Activated T-cell treated with anti-CD3 and anti-CD28 coated beads, Interleukin-2, amount 50 U/mL, for 1 hour (primary cell): ENCODE measurements around the gene TNS2.
A peak's percentile ranks its signal among the peaks of the same experiment; 100 is the strongest.

Experiments
- DNase-seq: peaks from one replicate; pipeline ENCODE4 v3.0.0-alpha.2; 2020

The TNS2 gene

DNA sequence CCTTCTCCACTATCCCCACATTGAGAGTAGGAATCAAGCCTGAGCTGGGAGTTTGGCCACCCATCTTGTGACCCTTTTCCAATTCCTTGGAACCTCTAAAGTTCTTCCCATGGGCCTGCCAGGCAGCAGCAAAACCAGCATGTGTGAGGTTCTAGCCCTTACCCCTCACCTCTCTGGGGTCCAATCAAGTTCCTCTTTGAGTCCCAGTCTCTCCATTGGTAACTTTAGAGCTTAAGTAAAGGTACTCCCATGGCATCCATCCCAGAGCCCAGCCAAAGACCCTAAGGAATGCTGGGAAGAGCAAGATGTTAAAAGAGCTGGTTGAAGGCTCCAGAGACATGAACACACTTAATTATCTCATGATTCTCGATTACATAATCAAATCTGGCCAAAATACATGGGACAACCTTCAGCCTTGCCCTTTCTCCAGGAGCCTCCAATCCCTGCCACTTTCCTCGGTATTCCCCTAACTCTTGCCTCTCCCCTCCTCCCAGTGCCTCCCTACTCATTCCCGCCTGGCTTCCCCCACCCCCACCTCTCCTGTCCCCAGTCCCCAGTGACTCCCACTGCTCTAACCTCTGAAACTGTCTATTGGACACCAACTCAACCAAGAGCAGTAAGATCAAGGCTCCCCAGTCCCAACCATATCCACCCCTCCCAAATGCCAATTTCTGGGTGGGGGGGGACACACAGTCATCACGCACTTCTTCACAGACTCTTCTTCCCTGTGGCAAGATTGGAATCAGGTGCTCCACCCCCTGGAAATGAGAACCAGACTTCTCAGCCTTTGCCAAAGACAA lies 4.8 kb upstream of the TNS2 start:
- DNase-seq: no peak

DNA sequence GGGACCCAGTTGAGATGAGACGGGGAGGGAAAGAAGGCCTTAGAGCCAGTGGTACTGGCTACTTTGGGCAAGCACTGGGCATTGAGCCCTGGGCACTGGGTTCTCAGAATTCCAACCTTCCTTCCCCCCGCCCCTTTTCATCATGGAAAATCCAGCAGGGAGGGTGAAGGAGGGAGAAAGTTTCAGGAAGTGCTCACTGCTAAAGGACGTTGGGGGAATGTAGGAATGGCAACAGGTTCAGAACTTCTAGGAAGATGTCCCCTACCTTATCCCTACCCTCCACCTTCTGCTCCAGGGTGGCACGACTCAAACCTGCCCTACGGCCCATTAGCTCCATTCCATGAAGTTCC lies 4.2 kb upstream of the TNS2 start:
- no peak for DNase-seq

DNA sequence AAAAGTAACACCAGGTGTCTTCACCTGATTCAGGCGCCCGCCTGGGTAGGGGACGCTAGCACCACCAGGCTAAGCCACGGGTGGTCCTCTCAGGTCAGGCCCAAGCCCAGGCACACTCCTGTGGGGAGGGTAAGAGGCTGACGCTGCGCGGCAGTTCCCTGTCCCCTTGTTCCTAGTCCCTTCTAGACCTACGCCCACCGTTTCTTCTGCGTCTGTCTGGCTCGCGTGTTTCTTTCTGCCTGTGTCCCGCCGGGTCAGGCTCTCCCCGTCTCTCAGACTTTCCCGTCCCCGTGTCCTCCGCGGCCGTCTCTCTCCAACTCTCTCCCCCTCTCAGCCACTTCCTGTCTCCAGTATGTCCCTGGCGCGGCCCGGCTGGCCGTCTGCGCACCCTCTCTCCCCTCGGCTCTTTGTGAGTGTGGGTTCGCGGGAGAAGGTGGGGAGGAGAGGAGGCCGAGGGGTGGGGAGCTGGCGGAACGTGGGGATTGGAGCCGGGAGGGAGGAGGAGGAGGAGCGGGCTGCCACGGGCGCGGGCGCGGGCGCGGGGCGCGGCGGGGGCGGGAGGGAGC lies 3.1 kb upstream of the TNS2 start:
- no peak for DNase-seq

DNA sequence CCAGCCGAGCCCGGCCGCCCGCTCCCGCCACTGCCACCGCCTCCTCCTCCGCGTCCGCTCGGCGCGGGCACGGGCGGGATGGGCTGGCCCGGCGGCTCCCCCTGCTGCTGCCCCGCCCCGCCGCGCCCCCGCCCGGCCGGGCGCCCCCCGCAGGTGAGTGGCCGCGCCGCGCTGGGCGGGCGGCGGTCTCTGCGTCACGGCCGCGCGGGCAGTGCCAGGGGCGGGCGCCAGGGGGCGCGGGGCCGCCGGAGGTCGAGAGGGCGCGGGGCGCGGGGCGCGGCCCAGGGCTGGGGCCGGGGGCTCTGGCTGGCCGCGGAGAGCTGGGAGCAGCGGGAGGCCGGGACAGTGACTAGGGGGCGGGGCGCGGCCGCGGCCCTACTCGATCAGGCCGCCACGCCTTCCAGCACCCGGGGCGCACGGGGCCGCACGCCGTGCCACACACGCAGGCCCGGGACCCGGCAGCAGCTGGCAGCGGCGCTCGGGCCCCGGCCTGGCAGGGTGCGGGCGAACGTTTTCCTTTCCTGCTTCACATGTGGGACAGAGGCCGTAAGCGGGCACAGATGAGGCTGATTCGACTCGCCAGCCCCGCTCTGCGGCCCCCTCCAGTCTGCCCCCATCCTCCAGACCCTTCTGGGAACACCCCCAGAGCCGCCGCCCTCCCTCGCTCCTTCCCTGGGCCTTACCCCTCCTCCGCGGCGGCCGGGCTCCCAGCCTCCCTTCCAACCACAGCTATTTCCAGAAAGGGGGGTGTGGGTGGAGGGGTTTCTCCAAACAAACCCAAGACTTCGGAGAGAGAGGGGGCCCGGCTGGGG lies 2.4 kb upstream of the TNS2 start:
- peak; percentile 85 for DNase-seq

DNA sequence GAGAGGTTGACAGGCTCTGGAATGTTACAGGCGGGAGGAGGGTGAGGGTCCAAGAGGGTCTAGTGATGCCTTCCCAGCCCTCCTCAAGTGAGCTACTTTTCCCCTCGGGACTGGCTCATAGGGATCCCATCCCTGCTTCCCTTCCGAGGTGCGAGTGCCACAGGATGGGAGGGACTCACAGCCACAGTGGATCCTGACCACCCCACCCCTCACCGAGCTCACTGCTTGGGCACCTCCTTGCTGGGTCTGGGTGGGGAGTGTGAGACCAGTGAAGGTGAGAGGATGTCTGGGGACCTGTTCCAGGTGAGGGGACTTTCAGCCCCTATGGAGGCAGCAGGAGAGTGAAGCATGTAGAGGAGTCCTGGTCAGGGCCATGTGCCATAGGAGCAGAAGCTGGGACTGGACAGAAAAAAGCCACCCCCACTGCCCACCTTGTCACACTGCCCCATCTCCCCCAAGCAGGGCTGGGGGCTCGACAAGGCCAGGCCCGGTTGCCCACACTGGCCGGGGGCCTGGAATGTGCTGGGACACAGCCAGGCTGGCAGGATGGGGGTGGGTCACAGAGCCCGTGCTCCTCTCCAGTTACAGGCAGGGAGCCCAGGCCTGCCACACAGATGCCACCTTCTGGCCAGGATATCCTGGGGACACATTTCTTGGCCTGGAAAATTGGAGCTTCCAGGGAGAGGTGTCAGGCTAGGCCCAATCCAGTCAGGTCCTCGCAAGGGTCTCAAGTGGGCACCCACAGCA lies 1.7 kb upstream of the TNS2 start:
- DNase-seq: no peak

DNA sequence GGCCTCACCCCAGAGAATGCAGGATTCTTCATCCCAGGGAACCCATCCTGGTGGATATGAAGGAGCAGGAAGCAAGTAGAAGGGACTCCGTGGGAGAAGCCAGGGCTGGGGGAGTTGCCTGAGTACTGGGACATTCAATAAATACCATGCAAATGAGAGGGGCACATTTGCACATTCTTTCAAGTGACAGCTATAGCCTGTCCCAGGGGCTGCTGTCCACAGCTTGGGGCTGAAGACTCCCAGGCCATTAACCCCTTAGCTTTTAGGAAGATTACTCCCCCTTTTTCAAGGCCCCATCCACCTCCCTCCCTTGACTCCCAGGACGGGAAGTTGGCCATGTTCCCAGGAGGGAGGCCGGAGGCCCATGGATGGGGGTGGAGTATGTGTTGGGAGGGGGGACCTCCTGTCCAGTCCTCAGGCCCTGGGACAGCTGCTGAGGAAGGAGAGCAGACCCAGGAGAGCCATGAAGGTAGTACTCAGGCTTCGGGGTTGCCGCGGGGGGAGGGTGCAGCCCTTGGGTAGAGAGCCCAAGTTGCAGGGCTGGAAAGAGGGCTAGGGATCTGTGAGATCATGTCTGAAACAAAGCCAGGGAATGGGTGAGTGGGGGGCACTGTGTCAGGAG lies 974 bp upstream of the TNS2 start:
- DNase-seq: no peak

DNA sequence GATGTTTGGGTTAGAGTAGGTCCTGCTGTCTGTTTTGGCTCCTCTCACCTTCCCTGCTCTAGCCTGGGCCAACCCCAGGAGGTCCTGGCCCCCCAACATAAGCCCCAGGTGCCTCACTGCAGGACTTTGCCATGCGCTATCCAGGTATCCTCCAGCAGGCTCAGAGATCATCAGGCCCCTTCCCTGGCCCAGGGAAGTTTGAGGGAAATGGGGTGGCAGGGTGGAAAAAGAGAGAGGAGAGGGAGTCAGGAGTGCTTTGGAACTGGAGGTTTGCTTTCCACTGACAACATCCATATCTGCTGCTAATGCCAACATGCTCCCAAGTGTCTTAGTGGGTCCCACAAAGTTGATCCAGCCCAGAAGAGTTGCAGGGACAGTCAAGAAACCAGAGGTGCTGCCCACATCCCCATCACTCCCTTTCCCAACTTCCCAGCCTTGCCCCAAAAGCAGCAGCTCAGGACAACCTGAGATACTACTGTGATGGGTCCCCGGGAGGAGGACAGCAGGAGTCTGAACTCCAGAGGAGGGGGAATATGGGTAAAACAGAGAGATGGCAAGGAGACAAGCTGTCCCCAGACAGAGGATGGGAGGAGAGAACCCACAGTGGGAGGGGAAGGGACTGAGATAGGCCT lies 677 bp downstream of the TNS2 start:
- no peak for DNase-seq

DNA sequence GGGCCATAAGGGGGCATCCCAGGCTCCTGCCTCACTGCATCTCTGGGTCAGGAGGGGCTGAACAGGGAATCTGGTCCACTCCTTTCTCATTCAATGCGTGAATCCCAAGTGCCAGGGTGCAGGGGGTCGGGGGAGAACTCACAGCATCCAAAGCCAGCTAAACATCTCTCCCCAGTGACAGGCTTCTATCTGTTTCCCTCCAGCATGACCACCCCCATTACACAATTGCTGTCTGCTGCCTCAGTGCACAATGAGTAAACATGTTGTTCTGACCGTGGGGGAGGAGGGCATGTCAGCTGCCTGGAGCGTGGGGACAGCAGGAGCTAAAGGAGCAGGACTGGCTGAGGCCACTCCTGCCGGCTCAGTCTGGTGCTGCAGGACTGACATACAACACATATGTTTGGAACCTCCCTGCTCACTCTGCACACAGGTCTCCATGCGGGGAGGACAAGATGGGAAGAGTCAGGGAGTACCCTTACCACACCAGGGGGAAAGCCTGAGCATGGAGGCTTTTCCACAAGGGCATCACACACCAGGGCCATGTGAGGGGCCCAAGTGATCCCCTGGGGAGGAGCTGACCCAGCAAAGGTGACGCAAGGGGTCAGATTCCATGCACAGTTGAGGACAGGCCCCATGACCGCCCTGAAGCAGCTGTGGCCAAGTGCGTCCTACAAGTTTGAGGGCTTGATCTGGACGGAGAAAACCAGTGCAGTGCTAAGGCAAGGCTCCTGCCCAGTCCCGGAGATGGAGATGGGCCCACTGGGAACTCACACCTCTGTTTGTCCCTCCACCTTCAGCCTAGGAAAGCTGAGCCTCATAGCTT lies 1.4 kb downstream of the TNS2 start:
- DNase-seq: no peak

DNA sequence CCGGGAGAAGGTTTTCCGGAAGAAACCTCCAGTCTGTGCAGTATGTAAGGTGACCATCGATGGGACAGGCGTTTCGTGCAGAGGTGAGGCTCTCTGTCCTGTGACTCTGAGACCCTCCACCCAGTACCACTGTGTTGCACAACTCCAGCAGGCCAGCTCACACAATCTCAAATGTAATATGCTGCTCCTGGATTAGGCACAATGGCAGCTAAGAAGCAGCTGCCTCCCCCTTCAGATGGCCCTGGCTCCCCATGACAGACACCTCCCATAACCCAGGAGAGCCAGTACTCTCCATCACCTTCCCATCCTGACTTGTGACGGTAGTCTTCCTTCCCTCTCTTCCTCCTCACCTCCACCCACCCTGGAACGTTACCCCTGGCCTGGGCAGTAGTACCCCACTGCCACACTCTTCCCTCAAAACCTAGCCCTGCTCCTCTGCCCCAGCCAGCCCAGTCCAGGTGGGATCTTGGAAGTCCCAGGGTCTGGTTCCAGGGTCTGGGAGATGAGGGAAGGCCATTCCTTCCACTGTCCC lies 2.1 kb downstream of the TNS2 start:
- DNase-seq: no peak

DNA sequence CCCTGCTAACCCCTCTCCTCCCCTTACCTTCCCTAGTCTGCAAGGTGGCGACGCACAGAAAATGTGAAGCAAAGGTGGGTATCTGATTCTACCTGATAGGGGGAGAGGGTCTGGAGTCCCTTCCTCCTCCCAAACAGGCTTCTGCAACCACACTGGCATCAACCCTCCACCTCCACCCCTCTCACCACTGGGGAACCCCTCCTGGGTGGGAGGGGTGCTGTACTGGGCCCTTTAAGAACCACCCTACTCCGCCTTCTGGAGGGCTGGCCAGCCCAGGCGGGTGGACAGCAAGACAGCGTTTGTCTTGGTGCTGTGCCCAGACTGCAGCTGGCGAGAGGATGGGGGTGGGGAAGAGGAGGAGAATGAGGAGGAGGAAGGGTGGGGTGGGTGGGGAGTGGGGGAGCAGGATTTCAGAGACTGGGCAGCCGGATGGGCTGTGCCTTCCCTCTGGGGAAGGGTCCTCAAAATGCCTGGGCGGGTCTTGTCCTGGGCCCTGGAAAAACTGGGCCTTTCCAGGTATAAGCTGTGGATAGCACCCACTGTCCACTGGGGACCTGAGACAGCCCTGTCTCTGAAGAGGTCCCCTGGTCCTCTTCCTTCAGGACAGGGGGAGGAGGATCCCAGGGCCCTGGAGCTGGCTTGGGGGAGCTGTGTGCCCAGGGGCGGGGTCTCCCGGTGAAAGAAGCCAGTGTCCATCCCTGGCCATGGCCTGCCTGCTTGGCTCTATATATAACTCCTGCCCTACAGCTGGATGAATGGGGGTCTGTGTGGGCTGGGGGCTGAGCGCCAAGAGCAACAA lies 2.8 kb downstream of the TNS2 start:
- no peak for DNase-seq

DNA sequence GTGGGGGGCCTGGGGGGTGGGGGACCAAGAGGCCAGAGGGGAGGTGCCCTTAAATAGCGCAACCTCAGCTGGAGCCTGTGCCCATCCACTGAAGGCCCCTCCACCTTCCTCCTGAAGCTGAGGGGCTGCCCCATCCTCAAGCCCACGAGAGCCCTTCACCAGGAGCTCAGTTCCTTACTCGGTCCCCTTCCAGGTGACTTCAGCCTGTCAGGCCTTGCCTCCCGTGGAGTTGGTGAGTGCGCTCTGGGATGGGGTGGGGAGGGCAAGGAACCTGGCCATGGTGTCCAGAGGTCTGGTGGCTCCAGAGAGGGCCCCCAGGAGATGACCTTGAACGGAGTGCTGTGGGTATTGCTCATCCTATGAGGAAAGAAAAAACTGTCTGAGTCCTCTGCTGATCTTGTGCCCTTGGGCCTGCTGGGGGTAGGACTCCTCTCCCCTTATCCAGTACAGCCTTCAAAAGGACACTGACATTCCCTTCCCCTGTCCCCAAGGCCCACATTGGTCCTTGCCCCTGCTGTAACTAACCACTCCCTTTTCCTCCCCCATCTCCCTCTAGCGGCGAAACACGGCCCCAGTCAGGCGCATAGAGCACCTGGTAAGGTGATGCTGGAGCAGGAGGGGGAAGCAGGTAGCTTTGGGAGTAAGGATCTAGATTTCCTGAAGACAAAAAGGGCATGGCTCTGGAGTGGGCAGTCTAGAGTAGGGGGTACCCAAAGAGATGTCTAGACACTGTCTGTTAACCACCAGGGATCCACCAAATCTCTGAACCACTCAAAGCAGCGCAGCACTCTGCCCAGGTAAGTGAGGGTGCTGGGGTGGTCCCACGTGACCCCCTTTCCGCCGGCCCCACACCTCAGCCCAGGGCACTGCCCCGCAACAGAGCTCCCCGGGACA lies 3.6 kb downstream of the TNS2 start:
- peak; percentile 69 for DNase-seq

DNA sequence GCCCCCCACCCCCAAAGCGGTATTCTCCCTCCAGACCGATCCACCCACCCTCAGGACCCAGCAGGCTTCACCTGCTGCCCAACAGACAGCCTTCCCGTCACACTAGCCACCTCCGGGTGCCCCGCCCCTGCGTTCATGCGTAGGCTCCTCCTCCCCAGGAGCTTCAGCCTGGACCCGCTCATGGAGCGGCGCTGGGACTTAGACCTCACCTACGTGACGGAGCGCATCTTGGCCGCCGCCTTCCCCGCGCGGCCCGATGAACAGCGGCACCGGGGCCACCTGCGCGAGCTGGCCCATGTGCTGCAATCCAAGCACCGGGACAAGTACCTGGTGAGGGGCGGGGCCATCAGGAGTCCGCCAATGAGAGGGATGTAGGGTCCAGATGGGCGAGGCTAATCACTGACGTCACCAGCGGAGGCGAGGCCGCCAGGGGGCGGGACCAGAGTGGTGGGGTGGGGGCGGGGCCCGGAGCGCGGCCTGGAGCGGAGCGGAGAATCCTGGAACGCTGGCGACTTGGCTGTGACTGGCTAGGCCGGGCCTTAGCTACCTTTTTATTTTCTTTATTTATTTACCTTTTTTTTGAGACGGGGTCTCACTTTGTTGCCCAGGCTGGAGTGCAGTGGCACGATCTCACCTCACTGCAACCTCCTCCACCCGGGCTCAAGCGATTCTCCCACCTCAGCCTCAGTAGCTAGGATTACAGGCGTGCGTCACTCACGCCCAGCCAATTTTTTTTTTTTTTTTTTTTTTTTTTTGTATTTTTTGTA lies 4.4 kb downstream of the TNS2 start:
- peak; percentile 94 for DNase-seq

DNA sequence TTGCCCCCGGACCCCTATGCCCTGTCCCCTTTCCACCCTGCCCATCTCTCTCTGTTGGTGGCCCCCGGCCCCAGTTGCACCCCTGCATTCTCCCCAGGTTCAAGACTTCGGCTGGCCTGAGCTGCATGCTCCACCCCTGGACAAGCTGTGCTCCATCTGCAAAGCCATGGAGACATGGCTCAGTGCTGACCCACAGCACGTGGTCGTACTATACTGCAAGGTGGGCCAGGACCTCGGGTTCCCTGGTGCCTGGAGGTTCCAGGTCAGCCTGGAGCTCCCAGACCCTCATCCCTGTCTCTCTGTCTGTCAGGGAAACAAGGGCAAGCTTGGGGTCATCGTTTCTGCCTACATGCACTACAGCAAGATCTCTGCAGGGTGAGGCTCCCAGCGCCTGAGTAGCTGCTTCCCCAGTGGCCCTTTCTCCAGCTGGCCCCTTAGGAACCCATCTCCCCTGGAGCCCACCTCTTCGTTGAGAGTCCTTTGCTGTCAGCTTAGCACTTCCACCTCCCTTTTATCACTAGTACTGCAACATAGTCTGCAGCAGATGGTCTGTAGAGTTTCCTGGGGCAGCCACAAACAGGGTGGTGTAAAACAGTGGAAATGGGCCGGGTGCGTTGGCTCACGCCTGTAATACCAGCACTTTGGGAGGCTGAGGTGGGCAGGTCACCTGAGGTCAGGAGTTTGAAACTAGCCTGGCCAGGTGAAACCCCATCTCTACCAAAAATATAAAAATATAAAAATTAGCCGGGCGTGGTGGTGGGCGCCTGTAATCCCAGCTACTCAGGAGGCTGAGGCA lies 5.8 kb downstream of the TNS2 start:
- no peak for DNase-seq

DNA sequence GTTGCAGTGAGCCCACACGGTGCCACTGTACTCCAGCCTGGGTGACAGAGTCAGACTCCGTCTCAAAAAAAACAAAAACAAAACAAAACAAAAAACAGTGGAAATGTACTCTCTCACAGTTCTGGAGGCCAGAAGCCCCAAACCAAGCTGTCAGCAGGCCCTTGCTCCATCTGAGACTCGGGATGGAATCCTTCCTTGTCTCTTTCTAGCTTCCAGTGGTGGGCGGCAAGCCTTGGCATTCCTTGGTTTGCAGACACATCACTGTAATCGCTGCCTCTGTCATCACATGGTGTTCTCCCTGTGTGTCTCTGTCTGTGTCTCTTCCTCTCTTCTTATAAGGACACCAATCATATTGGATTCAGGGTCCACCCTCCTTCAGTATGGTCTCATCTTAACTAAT lies 6.4 kb downstream of the TNS2 start:
- peak; percentile 12 for DNase-seq

DNA sequence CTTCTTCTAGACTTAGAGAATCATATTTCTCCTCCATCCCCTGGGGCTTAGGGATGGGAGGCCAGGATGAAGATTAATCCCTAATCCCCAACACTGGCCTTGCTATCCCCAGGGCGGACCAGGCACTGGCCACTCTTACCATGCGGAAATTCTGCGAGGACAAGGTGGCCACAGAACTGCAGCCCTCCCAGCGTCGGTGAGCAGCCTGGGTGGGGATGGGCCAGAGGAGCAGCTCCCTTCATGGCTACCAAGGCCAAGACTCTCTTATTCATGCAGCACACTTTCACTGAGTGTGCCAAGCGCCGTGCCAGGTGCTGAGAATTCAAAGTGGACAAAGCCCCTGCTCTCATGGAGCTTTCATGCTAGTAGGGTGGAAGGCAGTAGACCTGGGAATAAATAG lies 7.0 kb downstream of the TNS2 start:
- no peak for DNase-seq

DNA sequence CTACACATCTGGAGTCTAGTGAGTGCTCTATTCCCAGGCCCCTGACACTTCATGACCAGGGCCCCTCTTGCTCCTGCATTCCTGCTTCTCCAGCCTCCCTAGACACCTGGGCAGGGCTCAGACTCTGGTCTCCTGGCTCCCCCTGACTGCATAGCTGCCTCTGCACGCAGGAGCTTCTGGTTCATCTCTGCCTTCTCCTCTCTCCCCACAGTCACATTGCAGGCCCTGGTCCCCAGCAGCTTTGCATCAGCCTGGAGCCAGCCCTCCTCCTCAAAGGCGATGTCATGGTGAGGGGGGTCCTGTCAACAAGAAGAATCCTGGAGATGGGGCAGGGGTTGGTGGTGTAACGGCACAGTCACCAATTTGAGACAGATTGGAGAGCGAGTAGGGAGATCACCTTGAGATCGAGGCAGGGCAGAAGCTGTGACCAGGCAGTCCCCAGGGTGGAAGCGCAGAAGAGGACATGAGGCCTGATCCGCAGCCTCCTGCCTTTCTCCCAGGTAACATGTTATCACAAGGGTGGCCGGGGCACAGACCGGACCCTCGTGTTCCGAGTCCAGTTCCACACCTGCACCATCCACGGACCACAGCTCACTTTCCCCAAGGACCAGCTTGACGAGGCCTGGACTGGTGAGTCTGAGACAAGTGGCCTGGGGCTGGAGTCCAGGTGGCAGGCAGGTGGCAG lies 8.1 kb downstream of the TNS2 start:
- DNase-seq: no peak
